H9 (cell line): ENCODE measurements around the gene RFX1. TPM values are rescaled to one million over a fixed set of nuclear protein-coding genes. Genes with fewer than 3 reads are reported as not detected.

Experiments used
- DNase-seq: peaks from one replicate; pipeline ENCODE4 v3.0.0-alpha.2; 2017
- H2AFZ ChIP-seq: one replicate; pipeline ENCODE4 v1.6.1; 2013; ENCODE audit warnings: mild to moderate bottlenecking, low read length, control low read depth, moderate library complexity
- H2AK5ac ChIP-seq: 2 replicates; pipeline ENCODE4 v1.6.1; 2013; ENCODE audit warnings: low read length, control low read depth, mixed read lengths; ENCODE audit not compliant: insufficient read length
- H2BK120ac ChIP-seq: one replicate; pipeline ENCODE4 v1.6.1; 2013; ENCODE audit warnings: low read depth, mild to moderate bottlenecking, low read length, control low read depth, inconsistent platforms; ENCODE audit not compliant: poor library complexity, severe bottlenecking
- H2BK12ac ChIP-seq: 2 replicates; pipeline ENCODE4 v1.6.1; 2013; ENCODE audit warnings: low read length, control low read depth, mixed read lengths, low read depth; ENCODE audit not compliant: insufficient read length
- H2BK15ac ChIP-seq: 2 replicates; pipeline ENCODE4 v1.6.1; 2013; ENCODE audit warnings: low read depth, low read length, control low read depth
- H2BK20ac ChIP-seq: one replicate; pipeline ENCODE4 v1.6.1; 2013; ENCODE audit warnings: low read depth, mild to moderate bottlenecking, low read length, control low read depth, inconsistent platforms; ENCODE audit not compliant: poor library complexity, severe bottlenecking
- H2BK5ac ChIP-seq: 2 replicates; pipeline ENCODE4 v1.6.1; 2013; ENCODE audit warnings: low read length, control low read depth, mixed read lengths; ENCODE audit not compliant: insufficient read length
- H3K14ac ChIP-seq: 2 replicates; pipeline ENCODE4 v1.6.1; 2013; ENCODE audit warnings: low read length, control low read depth; ENCODE audit not compliant: insufficient read depth
- H3K18ac ChIP-seq: 2 replicates; pipeline ENCODE4 v1.6.1; 2013; ENCODE audit warnings: low read depth, mild to moderate bottlenecking, mixed read lengths, low read length, control low read depth; ENCODE audit not compliant: insufficient read length
- H3K23ac ChIP-seq: 2 replicates; pipeline ENCODE4 v1.6.1; 2013; ENCODE audit warnings: low read length, control low read depth, mixed read lengths, low read depth; ENCODE audit not compliant: insufficient read length
- H3K23me2 ChIP-seq: 2 replicates; pipeline ENCODE4 v1.6.1; 2013; ENCODE audit warnings: low read depth, mild to moderate bottlenecking, mixed read lengths, low read length, control low read depth; ENCODE audit not compliant: insufficient read length, poor library complexity, severe bottlenecking
- H3K27ac ChIP-seq: 2 replicates; pipeline ENCODE4 v1.5.1; 2013; ENCODE audit warnings: low read length, control low read depth, mixed read lengths, low read depth; ENCODE audit not compliant: insufficient read length
- H3K27me3 ChIP-seq: 2 replicates; pipeline ENCODE4 v1.6.1; 2013; ENCODE audit warnings: low read length, control low read depth, inconsistent platforms; ENCODE audit not compliant: insufficient read depth
- H3K4ac ChIP-seq: 2 replicates; pipeline ENCODE4 v1.6.1; 2013; ENCODE audit warnings: low read depth, mild to moderate bottlenecking, control low read depth, inconsistent platforms, low read length, moderate library complexity
- H3K4me1 ChIP-seq: 2 replicates; pipeline ENCODE4 v1.6.1; 2013; ENCODE audit warnings: low read length, control low read depth, inconsistent platforms; ENCODE audit not compliant: insufficient read depth
- H3K4me2 ChIP-seq: 2 replicates; pipeline ENCODE4 v1.6.1; 2013; ENCODE audit warnings: low read length, control low read depth, mixed read lengths; ENCODE audit not compliant: insufficient read length, insufficient read depth
- H3K56ac ChIP-seq: 2 replicates; pipeline ENCODE4 v1.6.1; 2013; ENCODE audit warnings: low read depth, mild to moderate bottlenecking, mixed read lengths, low read length, control low read depth; ENCODE audit not compliant: insufficient read length
- H3K79me1 ChIP-seq: 2 replicates; pipeline ENCODE4 v1.6.1; 2013; ENCODE audit warnings: low read depth, mild to moderate bottlenecking, moderate library complexity, low read length, control low read depth, inconsistent platforms; ENCODE audit not compliant: insufficient read depth, poor library complexity, severe bottlenecking
- H3K79me2 ChIP-seq: 2 replicates; pipeline ENCODE4 v1.6.1; 2013; ENCODE audit warnings: low read length, control low read depth, inconsistent platforms; ENCODE audit not compliant: insufficient read depth
- H3K9ac ChIP-seq: 2 replicates; pipeline ENCODE4 v1.6.1; 2013; ENCODE audit warnings: low read length, control low read depth, mixed read lengths; ENCODE audit not compliant: insufficient read length; ENCODE audit errors: extremely low read depth
- H3K9me3 ChIP-seq: one replicate; pipeline ENCODE4 v1.6.1; 2013; ENCODE audit warnings: low read depth, low read length, inconsistent platforms; ENCODE audit not compliant: control insufficient read depth
- H3T11ph ChIP-seq: one replicate; pipeline ENCODE4 v1.6.1; 2013; ENCODE audit warnings: mild to moderate bottlenecking, low read length, control low read depth, inconsistent platforms
- H4K20me1 ChIP-seq: one replicate; pipeline ENCODE4 v1.6.1; 2013; ENCODE audit not compliant: control insufficient read depth, insufficient read length, insufficient read depth
- H4K5ac ChIP-seq: 2 replicates; pipeline ENCODE4 v1.6.1; 2013; ENCODE audit warnings: low read depth, mild to moderate bottlenecking, mixed read lengths, low read length, control low read depth; ENCODE audit not compliant: insufficient read length
- H4K8ac ChIP-seq: replicated peaks from 2 replicates; pipeline ENCODE4 v1.6.1; 2013; ENCODE audit warnings: low read length, control low read depth, mixed read lengths, low read depth; ENCODE audit not compliant: insufficient read length
- H4K91ac ChIP-seq: 2 replicates; pipeline ENCODE4 v1.6.1; 2013; ENCODE audit warnings: low read depth, mild to moderate bottlenecking, moderate library complexity, mixed read lengths, low read length, control low read depth; ENCODE audit not compliant: insufficient read length
- H3K27ac Mint-ChIP-seq, 3 experiments: 2 replicates in 2 of 3; 3 replicates in 1 of 3; pipeline ENCODE4 v1.8.0; 2020 to 2021; ENCODE audit warnings: mixed read lengths in 3 of 3, mild to moderate bottlenecking in 1 of 3, moderate library complexity in 1 of 3
- H3K27me3 Mint-ChIP-seq: 2 replicates; pipeline ENCODE4 v1.8.0; 2021; ENCODE audit warnings: low read depth, mild to moderate bottlenecking, moderate library complexity, mixed read lengths
- H3K36me3 Mint-ChIP-seq, 3 experiments: 2 replicates in 2 of 3; 3 replicates in 1 of 3; pipeline ENCODE4 v1.8.0; 2020 to 2021; ENCODE audit warnings: low read depth in 3 of 3, mixed read lengths in 3 of 3; ENCODE audit not compliant: insufficient read depth in 1 of 3
- H3K4me1 Mint-ChIP-seq, 2 experiments: 2 replicates each; pipeline ENCODE4 v1.8.0; 2020; ENCODE audit warnings: mixed read lengths in 2 of 2
- H3K4me3 Mint-ChIP-seq, 2 experiments: 2 replicates in 1 of 2; 3 replicates in 1 of 2; pipeline ENCODE4 v1.8.0; 2020 to 2021; ENCODE audit warnings: mild to moderate bottlenecking in 2 of 2, mixed read lengths in 2 of 2, moderate library complexity in 1 of 2
- H3K9me3 Mint-ChIP-seq, 2 experiments: 2 replicates in 1 of 2; 3 replicates in 1 of 2; pipeline ENCODE4 v1.8.0; 2020; ENCODE audit warnings: mild to moderate bottlenecking in 2 of 2, mixed read lengths in 2 of 2, moderate library complexity in 1 of 2
- CTCF ChIP-seq: fragments of 200-600 bp; sonication (generic); conservative IDR thresholded peaks from 3 replicates; pipeline ENCODE4 v1.8.0; 2021; ENCODE audit warnings: antibody characterized with exemption, mild to moderate bottlenecking
- WGBS: extraction: QIAGEN DNeasy Blood & Tissue Kit; methylation state at CpG from one replicate; pipeline ENCODE4 v1.1.7; 2013; ENCODE audit warnings: missing lambda C conversion rate, low lambda C conversion rate, mixed read lengths; ENCODE audit not compliant: insufficient read length; ENCODE audit errors: extremely low coverage; 5-methylcytosine and 5-hydroxymethylcytosine counted together
- total RNA-seq: library from RNA; stranded (reverse); gene quantifications from 2 replicates; pipeline ENCODE4 v1.2.1, GENCODE V29; 2021

The RFX1 gene
- total RNA-seq, 1 experiment from 2014 or later = 21.4 TPM

DNA sequence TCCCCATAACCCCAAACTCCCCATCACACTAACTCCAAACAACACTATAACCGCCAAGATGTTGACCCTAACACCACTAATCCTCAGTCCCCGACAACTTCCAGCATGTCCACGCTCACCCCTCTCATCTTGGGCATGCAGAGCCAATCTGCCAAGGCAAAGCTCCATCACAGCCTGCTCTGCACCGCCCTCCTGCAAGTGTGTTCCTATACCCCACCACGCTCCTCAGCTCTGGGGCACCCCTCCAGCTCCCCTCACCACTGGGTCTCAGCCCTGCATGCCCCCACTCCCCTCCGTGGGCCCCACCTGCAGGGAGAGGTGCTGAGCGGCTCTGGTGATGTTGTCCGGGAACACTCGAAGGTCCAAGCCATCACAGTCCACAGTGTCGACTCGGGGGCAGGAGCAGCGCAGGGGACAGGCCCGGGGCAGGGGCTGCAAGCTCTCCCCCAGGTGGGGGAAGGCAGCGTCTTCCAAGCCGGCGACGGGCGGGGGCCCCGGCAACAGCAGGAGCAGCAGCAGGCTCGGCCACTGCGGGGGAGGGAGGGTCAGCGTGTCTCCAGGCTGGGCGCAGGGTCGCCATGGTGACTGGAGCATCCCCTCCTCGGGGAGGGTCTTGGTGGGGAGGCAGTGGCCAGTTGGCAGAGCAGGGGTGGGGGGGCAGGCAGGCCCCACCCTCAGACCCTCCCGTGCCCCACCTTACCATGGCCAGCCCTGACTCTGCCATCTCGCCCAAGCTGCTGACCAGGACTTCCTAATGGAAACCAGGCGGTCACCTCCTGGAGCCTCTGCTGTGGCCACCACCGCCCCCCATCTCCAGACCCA, 68.4 kb downstream of the RFX1 start:
- Histone ChIP-seq H3K27ac (no peak overlapping the region), H3K9me3 (no peaks in the 10 kb centered on the region), H2AFZ (no peak overlapping the region), H3K27me3 (no peaks in the 10 kb centered on the region), H4K8ac (no peak overlapping the region), H3K79me2 (no peaks in the 10 kb centered on the region), H4K5ac (no peak overlapping the region), H3K14ac (no peak overlapping the region), H3K4ac (no peak overlapping the region), H3K23ac (no peak overlapping the region), H2BK5ac (no peak overlapping the region), H2BK15ac (no peak overlapping the region), H3K56ac (no peak overlapping the region), H2AK5ac (no peak overlapping the region), H3K9ac (no peak overlapping the region), H3K79me1 (no peaks in the 10 kb centered on the region), H2BK12ac (no peak overlapping the region), H2BK20ac (no peak overlapping the region), H3K4me2 (no peak overlapping the region), H3K23me2 (no peaks in the 10 kb centered on the region), H3K18ac (no peak overlapping the region), H4K20me1 (peaks cover 5% of the 10 kb centered on the region), H2BK120ac (no peak overlapping the region), H3K4me1 (peaks cover 3% of the 10 kb centered on the region; the same call in 1 of the 2 replicates), H3T11ph (no peak overlapping the region), H4K91ac (no peak overlapping the region)
- WGBS = 100% methylated on average over 1 of the region's 29 CpGs
- peaks cover 6% of the 10 kb centered on the region for H3K27me3 Mint-ChIP-seq
- peak overlapping the region in 1 of 3 experiments; percentile 56; a peak in 1 of 7 replicates for H3K27ac Mint-ChIP-seq
- peak; percentile 45 for DNase-seq
- H3K4me1 Mint-ChIP-seq = peaks cover 14 to 29% of the 10 kb centered on the region in 2 experiments
- no peaks in the 10 kb centered on the region for H3K36me3 Mint-ChIP-seq
- no peak for TF ChIP-seq CTCF
- H3K4me3 Mint-ChIP-seq = peak overlapping the region in 1 of 2 experiments; percentile 67; a peak in 3 of 5 replicates
- H3K9me3 Mint-ChIP-seq = peaks cover 0 to 3% of the 10 kb centered on the region in 2 experiments; a peak in 1 of 5 replicates
